Vagina (tissue), 2 donors: ENCODE results near the gene NSFL1C. TPM values are rescaled to one million over a fixed set of nuclear protein-coding genes. Genes with fewer than 3 reads are reported as not detected.

Experiments used
- DNase-seq, 2 donors: peaks; one replicate each; pipeline ENCODE4 v3.0.0-alpha.2; 2017; ENCODE audit errors: extremely low spot score in 2 of 2
- H3K27ac ChIP-seq: fragments of 200-600 bp; sonication (generic); one replicate; pipeline ENCODE4 v1.5.1; 2019
- H3K27me3 ChIP-seq: fragments of 200-600 bp; sonication (generic); one replicate; pipeline ENCODE4 v1.5.1; 2019
- H3K36me3 ChIP-seq, 2 donors: fragments of 200-600 bp; sonication (generic); one replicate each; pipeline ENCODE4 v1.5.1; 2017 to 2019
- H3K4me1 ChIP-seq: fragments of 200-600 bp; sonication (generic); one replicate; pipeline ENCODE4 v1.5.1; 2019
- H3K4me3 ChIP-seq, 2 donors: fragments of 200-600 bp; sonication (generic); 1 replicate in 1 of 2; 2 replicates in 1 of 2; pipeline ENCODE4 v1.5.1; 2016 to 2019
- H3K9me3 ChIP-seq: fragments of 200-600 bp; sonication (generic); one replicate; pipeline ENCODE4 v1.5.1; 2019
- CTCF ChIP-seq, 3 experiments: fragments of 450-650 bp in 2 of 3; fragments of 200-600 bp in 1 of 3; sonication (generic) in 1 of 3; IDR thresholded peaks; one replicate each; pipeline ENCODE4 v1.5.1; 2017 to 2019; ENCODE audit warnings: antibody characterized with exemption in 3 of 3, mild to moderate bottlenecking in 2 of 3, moderate library complexity in 2 of 3
- POLR2A ChIP-seq, 2 donors: fragments of 450-650 bp; IDR thresholded peaks; one replicate each; pipeline ENCODE4 v1.6.1; 2017; ENCODE audit warnings: antibody characterized with exemption in 2 of 2, mild to moderate bottlenecking in 2 of 2, moderate library complexity in 2 of 2
- POLR2AphosphoS5 ChIP-seq, 2 donors: sonication (generic); formaldehyde crosslinking; IDR thresholded peaks; one replicate each; pipeline ENCODE4 v1.9.0; 2017; ENCODE audit warnings: antibody characterized with exemption in 2 of 2, mild to moderate bottlenecking in 2 of 2, low read depth in 1 of 2; ENCODE audit not compliant: insufficient read depth in 1 of 2
- intact Hi-C: fragments of 100-400 bp; cut with DNase I; formaldehyde crosslinking; loops from one replicate; pipeline ENCODE4 v1.15.1; 2023
- total RNA-seq: library from RNA; depleted of rRNA; stranded (reverse); fragments of >200 nt; gene quantifications from one replicate; pipeline ENCODE4 v1.2.3, GENCODE V29; 2016

NSFL1C gene
- total RNA-seq, 1 donor from 2014 or later, result 53.8 TPM

GRCh38 chr20:1456300-1456699 lies 10.3 kb downstream of the NSFL1C start:
- intact Hi-C loops, result no loop called here
- Histone ChIP-seq H3K27me3 (no peaks in the 10 kb centered on the region), H3K27ac (no peak overlapping the region), H3K4me1 (no peaks in the 10 kb centered on the region), H3K4me3 (no peak overlapping the region), H3K9me3 (no peaks in the 10 kb centered on the region), H3K36me3 (peaks cover 6 to 73% of the 10 kb centered on the region in 2 donors)
- no peak for DNase-seq
- TF ChIP-seq POLR2AphosphoS5 (IDR thresholded peaks at IDR 0.05; ENCODE audit: insufficient read depth in 1 of 2, low read depth in 1 of 2), result no peak
- no peak for TF ChIP-seq CTCF (IDR thresholded peaks at IDR 0.05)
- TF ChIP-seq POLR2A (IDR thresholded peaks at IDR 0.05), result no peak

GRCh38 chr20:1450926-1451491 lies 15.6 kb downstream of the NSFL1C start:
- H3K27ac ChIP-seq, result no peak overlapping the region
- no peaks in the 10 kb centered on the region for H3K4me1 ChIP-seq
- DNase-seq, result no peak
- TF ChIP-seq POLR2A (IDR thresholded peaks at IDR 0.05), result no peak
- no peak for TF ChIP-seq CTCF (IDR thresholded peaks at IDR 0.05)
- no peak for TF ChIP-seq POLR2AphosphoS5 (IDR thresholded peaks at IDR 0.05; ENCODE audit: insufficient read depth in 1 of 2, low read depth in 1 of 2)
- intact Hi-C loops, result no loop called here
- peaks cover 7 to 96% of the 10 kb centered on the region in 2 donors for H3K36me3 ChIP-seq
- no peak overlapping the region for H3K4me3 ChIP-seq
- no peaks in the 10 kb centered on the region for H3K9me3 ChIP-seq
- no peaks in the 10 kb centered on the region for H3K27me3 ChIP-seq

DNA sequence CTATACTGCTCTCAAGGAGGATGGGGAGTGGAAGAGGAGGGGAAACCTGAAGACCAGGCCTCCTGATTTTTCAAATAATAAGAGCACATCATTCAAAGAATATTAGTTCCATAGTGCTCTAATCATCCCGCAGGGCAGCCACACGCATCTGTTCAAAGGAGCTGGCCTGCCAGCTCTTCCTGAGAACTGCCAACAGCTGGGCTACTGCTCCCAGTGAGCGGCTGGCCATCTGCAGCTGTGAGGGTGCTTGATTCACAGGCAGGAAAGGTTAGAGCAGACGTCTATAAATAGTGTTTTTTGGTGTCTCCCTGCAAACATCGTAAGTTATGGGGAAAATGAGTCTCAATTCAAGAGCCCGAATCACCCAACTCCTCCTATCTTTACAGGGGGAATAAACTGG lies 17.3 kb downstream of the NSFL1C start:
- Histone ChIP-seq H3K36me3 (peaks cover 15 to 96% of the 10 kb centered on the region in 2 donors), H3K27ac (no peak overlapping the region), H3K9me3 (no peaks in the 10 kb centered on the region), H3K4me1 (no peaks in the 10 kb centered on the region), H3K4me3 (no peak overlapping the region), H3K27me3 (no peaks in the 10 kb centered on the region)
- intact Hi-C loops, result loop anchor here (5.0 kb wide), 1 partner anchor 142 kb away; no protein-coding TSS in a partner anchor
- TF ChIP-seq CTCF (IDR thresholded peaks at IDR 0.05) (no peak), POLR2AphosphoS5 (IDR thresholded peaks at IDR 0.05; ENCODE audit: insufficient read depth in 1 of 2, low read depth in 1 of 2) (no peak), POLR2A (IDR thresholded peaks at IDR 0.05) (no peak)
- no peak for DNase-seq

- no peak overlapping the region for H3K27ac ChIP-seq
- H3K27me3 ChIP-seq, result no peaks in the 10 kb centered on the region
- no peak for DNase-seq
- H3K4me3 ChIP-seq, result no peak overlapping the region
- H3K4me1 ChIP-seq, result no peaks in the 10 kb centered on the region
- intact Hi-C loops, result loop anchor here (5.0 kb wide), 1 partner anchor 141 kb away; no protein-coding TSS in a partner anchor
- peaks cover 16 to 96% of the 10 kb centered on the region in 2 donors for H3K36me3 ChIP-seq
- TF ChIP-seq POLR2AphosphoS5 (IDR thresholded peaks at IDR 0.05; ENCODE audit: insufficient read depth in 1 of 2, low read depth in 1 of 2) (no peak), CTCF (IDR thresholded peaks at IDR 0.05) (no peak), POLR2A (IDR thresholded peaks at IDR 0.05) (no peak)
- no peaks in the 10 kb centered on the region for H3K9me3 ChIP-seq
Observed at GRCh38 chr20:1448081-1448620, 18.5 kb downstream of the NSFL1C start.

DNA sequence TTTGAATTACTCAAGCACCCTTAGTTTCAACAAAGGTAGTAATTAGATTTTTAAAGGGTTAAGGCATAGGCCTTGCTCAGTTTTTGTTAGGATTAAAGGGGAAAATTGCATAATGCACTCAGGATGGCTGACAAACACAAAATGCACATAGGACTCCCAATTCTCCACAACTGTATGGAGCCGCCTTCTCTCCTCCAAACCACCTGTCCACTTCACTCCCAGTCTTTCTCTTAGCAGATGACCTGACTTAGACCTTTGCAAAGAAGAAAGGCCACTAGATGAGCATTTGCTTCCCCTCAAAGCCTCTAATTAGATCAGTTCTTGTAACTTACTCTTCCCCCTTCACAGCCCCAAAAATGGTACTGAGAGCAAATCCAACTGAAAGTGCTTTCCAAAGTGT lies 20.1 kb downstream of the NSFL1C start:
- Histone ChIP-seq H3K4me1 (no peaks in the 10 kb centered on the region), H3K36me3 (peaks cover 12 to 96% of the 10 kb centered on the region in 2 donors)
- TF ChIP-seq POLR2A (IDR thresholded peaks at IDR 0.05), result no peak

More for the DNA sequence above, 20.1 kb downstream of the NSFL1C start:
- Histone ChIP-seq H3K27me3 (no peaks in the 10 kb centered on the region), H3K4me3 (no peak overlapping the region), H3K27ac (no peak overlapping the region), H3K9me3 (no peaks in the 10 kb centered on the region)
- intact Hi-C loops, result loop anchor here (5.0 kb wide), 1 partner anchor 139 kb away; no protein-coding TSS in a partner anchor
- no peak for DNase-seq
